ENCODE results near the gene PODNL1.
A peak's percentile ranks its signal among the peaks of the same experiment; 100 is the strongest.

Gene PODNL1

DNA sequence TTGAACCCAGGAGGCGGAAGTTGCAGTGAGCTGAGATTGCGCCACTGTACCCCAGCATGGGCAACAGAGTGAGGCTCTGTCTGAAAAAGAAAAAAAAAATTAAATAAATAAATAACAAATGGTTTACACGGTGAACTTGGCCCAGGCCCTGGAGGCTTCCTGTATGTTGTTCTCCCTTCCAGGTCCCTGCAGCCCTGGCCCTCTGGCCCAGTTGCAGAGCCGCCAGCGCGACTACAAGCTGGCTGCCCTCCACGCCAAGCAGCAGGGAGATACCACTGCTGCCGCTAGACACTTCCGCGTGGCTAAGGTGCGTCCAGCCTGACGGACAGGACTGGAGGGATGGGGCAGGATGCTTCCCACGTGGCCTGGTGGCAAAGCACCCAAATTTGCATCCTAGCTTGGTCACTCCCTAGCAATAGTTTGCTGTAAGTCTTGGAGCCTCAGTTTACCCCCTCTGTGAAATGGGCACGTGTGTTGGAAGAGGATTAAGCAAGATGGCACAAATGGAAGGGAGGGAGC is 20.3 kb downstream of the PODNL1 start:
- WGBS (ENCODE audit: extremely low coverage, insufficient coverage, insufficient read length): no CpG with 5 or more reads among the region's 14 CpGs
- DNase-seq: no peak
- H3K4me3 ChIP-seq (ENCODE audit: low read depth, low read length): peak overlapping the region; percentile 53

DNA sequence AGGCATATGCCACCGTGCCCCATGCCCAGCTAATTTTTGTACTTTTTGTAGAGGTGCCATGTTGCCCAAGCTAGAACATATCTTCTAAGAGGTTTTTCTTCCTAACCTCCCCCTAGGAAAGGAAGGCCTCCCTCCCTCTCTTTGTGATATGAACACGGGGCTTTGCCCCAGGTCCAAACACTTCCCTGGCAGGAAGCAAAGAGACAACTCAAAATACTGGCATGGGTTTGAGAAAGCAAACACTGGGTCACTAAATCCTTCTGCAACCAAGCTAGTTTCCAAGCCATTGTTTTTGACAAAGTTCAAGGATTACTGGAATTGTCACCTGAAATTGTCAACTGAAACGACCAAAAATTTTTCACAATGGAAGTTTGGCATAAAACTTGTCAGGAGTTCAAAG is 23.4 kb downstream of the PODNL1 start:
- no CpG with 5 or more reads among the region's 3 CpGs for WGBS (ENCODE audit: extremely low coverage, insufficient coverage, insufficient read length)
- Histone ChIP-seq H3K9ac (ENCODE audit: low read length) (no peak overlapping the region), H3K36me3 (ENCODE audit: control insufficient read depth in 1 of 2, insufficient read depth in 2 of 2, low read length in 2 of 2) (peaks cover 46 to 47% of the 10 kb centered on the region in 2 experiments), H3K4me1 (ENCODE audit: control insufficient read depth in 1 of 2, insufficient read depth in 2 of 2, low read length in 2 of 2) (no peaks in the 10 kb centered on the region), H4K91ac (ENCODE audit: low read depth, low read length) (no peak overlapping the region), H3K18ac (ENCODE audit: low read length) (no peak overlapping the region), H3K27me3 (ENCODE audit: insufficient read depth, low read length) (no peaks in the 10 kb centered on the region), H3K4me2 (ENCODE audit: low read length) (no peak overlapping the region), H3K4ac (ENCODE audit: low read depth, low read length) (no peak overlapping the region), H2BK5ac (ENCODE audit: low read depth, low read length, poor library complexity) (no peak overlapping the region), H4K12ac (ENCODE audit: low read depth, low read length) (no peak overlapping the region), H2BK120ac (ENCODE audit: insufficient read depth, low read length, poor library complexity) (no peak overlapping the region), H3K14ac (ENCODE audit: low read length) (no peak overlapping the region), H3K79me1 (ENCODE audit: low read length) (no peaks in the 10 kb centered on the region), H3K23ac (ENCODE audit: low read length) (no peak overlapping the region), H4K8ac (ENCODE audit: low read depth, low read length) (no peak overlapping the region), H2AFZ (ENCODE audit: insufficient read depth, low read length, poor library complexity) (no peak overlapping the region), H2BK12ac (ENCODE audit: low read length) (no peak overlapping the region), H3K4me3 (ENCODE audit: low read depth, low read length) (no peak overlapping the region), H3K79me2 (ENCODE audit: control insufficient read depth, insufficient read depth, low read length, poor library complexity) (no peaks in the 10 kb centered on the region), H2AK5ac (ENCODE audit: low read length) (no peak overlapping the region), H3K9me3 (ENCODE audit: insufficient read depth, low read depth, low read length) (peaks cover 4% of the 10 kb centered on the region), H3K27ac (ENCODE audit: low read depth, low read length) (no peak overlapping the region)
- DNase-seq: no peak

More for the DNA sequence above, 20.3 kb downstream of the PODNL1 start:
- no peaks in the 10 kb centered on the region for H3K27me3 ChIP-seq (ENCODE audit: insufficient read depth, low read length)
- H3K79me2 ChIP-seq (ENCODE audit: control insufficient read depth, insufficient read depth, low read length, poor library complexity): no peaks in the 10 kb centered on the region
- H4K91ac ChIP-seq (ENCODE audit: low read depth, low read length): no peak overlapping the region
- no peak overlapping the region for H4K12ac ChIP-seq (ENCODE audit: low read depth, low read length)
- no peak overlapping the region for H3K23ac ChIP-seq (ENCODE audit: low read length)
- no peak overlapping the region for H3K4ac ChIP-seq (ENCODE audit: low read depth, low read length)
- no peaks in the 10 kb centered on the region for H3K4me1 ChIP-seq (ENCODE audit: control insufficient read depth in 1 of 2, insufficient read depth in 2 of 2, low read length in 2 of 2)
- H2BK5ac ChIP-seq (ENCODE audit: low read depth, low read length, poor library complexity): no peak overlapping the region
- no peak overlapping the region for H2BK120ac ChIP-seq (ENCODE audit: insufficient read depth, low read length, poor library complexity)
- H3K27ac ChIP-seq (ENCODE audit: low read depth, low read length): no peak overlapping the region
- no peak overlapping the region for H3K18ac ChIP-seq (ENCODE audit: low read length)
- no peak overlapping the region for H2BK12ac ChIP-seq (ENCODE audit: low read length)
- H3K4me2 ChIP-seq (ENCODE audit: low read length): no peak overlapping the region
- peak overlapping the region; percentile 19 for H3K9ac ChIP-seq (ENCODE audit: low read length)
- peaks cover 10% of the 10 kb centered on the region for H3K9me3 ChIP-seq (ENCODE audit: insufficient read depth, low read depth, low read length)
- H4K8ac ChIP-seq (ENCODE audit: low read depth, low read length): no peak overlapping the region
- H3K36me3 ChIP-seq (ENCODE audit: control insufficient read depth in 1 of 2, insufficient read depth in 2 of 2, low read length in 2 of 2): peaks cover 45 to 63% of the 10 kb centered on the region in 2 experiments
- H2AK5ac ChIP-seq (ENCODE audit: low read length): no peak overlapping the region
- H2AFZ ChIP-seq (ENCODE audit: insufficient read depth, low read length, poor library complexity): no peak overlapping the region
- no peaks in the 10 kb centered on the region for H3K79me1 ChIP-seq (ENCODE audit: low read length)
- H3K14ac ChIP-seq (ENCODE audit: low read length): no peak overlapping the region

DNA sequence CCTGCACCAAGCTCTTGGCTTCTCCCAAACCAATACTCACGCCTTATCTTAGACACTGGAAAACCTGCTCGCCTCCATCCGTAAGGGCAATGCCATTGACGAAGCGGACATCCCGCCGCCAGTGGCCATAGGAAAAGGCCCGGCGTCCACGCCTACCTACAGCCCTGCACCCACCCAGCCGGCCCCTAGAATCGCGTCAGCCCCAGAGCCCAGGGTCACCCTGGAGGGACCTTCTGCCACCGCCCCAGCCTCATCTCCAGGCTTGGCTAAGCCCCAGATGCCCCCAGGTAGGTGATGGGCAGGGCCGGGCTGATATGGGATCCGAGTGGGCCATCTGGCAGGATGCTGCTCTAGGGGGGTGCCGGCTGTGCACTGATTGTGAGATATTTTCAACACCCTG is 24.9 kb downstream of the PODNL1 start:
- Histone ChIP-seq H2BK120ac (ENCODE audit: insufficient read depth, low read length, poor library complexity) (no peak overlapping the region), H2BK5ac (ENCODE audit: low read depth, low read length, poor library complexity) (no peak overlapping the region), H4K91ac (ENCODE audit: low read depth, low read length) (no peak overlapping the region), H2BK12ac (ENCODE audit: low read length) (no peak overlapping the region), H4K8ac (ENCODE audit: low read depth, low read length) (no peak overlapping the region), H3K27me3 (ENCODE audit: insufficient read depth, low read length) (no peaks in the 10 kb centered on the region), H3K18ac (ENCODE audit: low read length) (no peak overlapping the region), H3K9me3 (ENCODE audit: insufficient read depth, low read depth, low read length) (no peaks in the 10 kb centered on the region), H2AFZ (ENCODE audit: insufficient read depth, low read length, poor library complexity) (no peak overlapping the region), H3K4me3 (ENCODE audit: low read depth, low read length) (no peak overlapping the region), H3K4ac (ENCODE audit: low read depth, low read length) (no peak overlapping the region), H3K4me2 (ENCODE audit: low read length) (no peak overlapping the region), H3K4me1 (ENCODE audit: control insufficient read depth in 1 of 2, insufficient read depth in 2 of 2, low read length in 2 of 2) (no peaks in the 10 kb centered on the region), H3K79me1 (ENCODE audit: low read length) (no peaks in the 10 kb centered on the region), H2AK5ac (ENCODE audit: low read length) (no peak overlapping the region), H3K79me2 (ENCODE audit: control insufficient read depth, insufficient read depth, low read length, poor library complexity) (no peaks in the 10 kb centered on the region), H3K23ac (ENCODE audit: low read length) (no peak overlapping the region), H3K36me3 (ENCODE audit: control insufficient read depth in 1 of 2, insufficient read depth in 2 of 2, low read length in 2 of 2) (peaks cover 36 to 40% of the 10 kb centered on the region in 2 experiments), H3K14ac (ENCODE audit: low read length) (no peak overlapping the region), H3K9ac (ENCODE audit: low read length) (no peak overlapping the region), H4K12ac (ENCODE audit: low read depth, low read length) (no peak overlapping the region), H3K27ac (ENCODE audit: low read depth, low read length) (no peak overlapping the region)
- no peak for DNase-seq
- WGBS (ENCODE audit: extremely low coverage, insufficient coverage, insufficient read length): no CpG with 5 or more reads among the region's 17 CpGs

DNA sequence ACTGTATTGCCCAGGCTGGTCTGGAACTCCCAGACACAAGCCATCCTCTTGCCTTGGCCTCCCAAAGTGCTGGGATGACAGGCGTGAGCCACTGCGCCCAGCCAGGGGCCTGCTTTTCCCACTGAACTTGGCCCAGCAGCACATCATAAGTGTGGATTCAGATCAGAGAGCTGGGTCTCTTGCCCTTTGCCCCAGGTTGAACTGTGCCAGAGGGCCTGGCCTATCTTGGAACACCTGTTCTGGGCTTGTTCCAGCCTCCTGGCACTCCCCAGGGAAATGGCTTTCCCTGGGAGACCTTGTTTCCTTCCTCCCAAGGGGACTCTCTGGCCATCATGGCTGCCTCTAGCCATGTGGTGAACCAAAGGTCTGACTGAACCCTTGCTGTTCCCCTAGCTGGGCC is 28.8 kb downstream of the PODNL1 start:
- H3K4me2 ChIP-seq (ENCODE audit: low read length): no peak overlapping the region
- no peak overlapping the region for H2BK120ac ChIP-seq (ENCODE audit: insufficient read depth, low read length, poor library complexity)
- H3K23ac ChIP-seq (ENCODE audit: low read length): no peak overlapping the region
- H4K91ac ChIP-seq (ENCODE audit: low read depth, low read length): no peak overlapping the region
- H2BK12ac ChIP-seq (ENCODE audit: low read length): no peak overlapping the region
- no peak overlapping the region for H4K8ac ChIP-seq (ENCODE audit: low read depth, low read length)
- no peak overlapping the region for H3K18ac ChIP-seq (ENCODE audit: low read length)
- H2AK5ac ChIP-seq (ENCODE audit: low read length): no peak overlapping the region
- peaks cover 3 to 8% of the 10 kb centered on the region in 2 experiments for H3K4me1 ChIP-seq (ENCODE audit: control insufficient read depth in 1 of 2, insufficient read depth in 2 of 2, low read length in 2 of 2)
- no peak overlapping the region for H3K14ac ChIP-seq (ENCODE audit: low read length)
- no peak for DNase-seq
- H2BK5ac ChIP-seq (ENCODE audit: low read depth, low read length, poor library complexity): no peak overlapping the region
- no peak overlapping the region for H4K12ac ChIP-seq (ENCODE audit: low read depth, low read length)
- no CpG with 5 or more reads among the region's 2 CpGs for WGBS (ENCODE audit: extremely low coverage, insufficient coverage, insufficient read length)
- H3K27me3 ChIP-seq (ENCODE audit: insufficient read depth, low read length): no peaks in the 10 kb centered on the region
- no peaks in the 10 kb centered on the region for H3K9me3 ChIP-seq (ENCODE audit: insufficient read depth, low read depth, low read length)
- H3K27ac ChIP-seq (ENCODE audit: low read depth, low read length): no peak overlapping the region
- H3K4me3 ChIP-seq (ENCODE audit: low read depth, low read length): no peak overlapping the region
- peaks cover 18 to 24% of the 10 kb centered on the region in 2 experiments for H3K36me3 ChIP-seq (ENCODE audit: control insufficient read depth in 1 of 2, insufficient read depth in 2 of 2, low read length in 2 of 2)
- H2AFZ ChIP-seq (ENCODE audit: insufficient read depth, low read length, poor library complexity): no peak overlapping the region
- peaks cover 5% of the 10 kb centered on the region for H3K79me2 ChIP-seq (ENCODE audit: control insufficient read depth, insufficient read depth, low read length, poor library complexity)
- peaks cover 5% of the 10 kb centered on the region for H3K79me1 ChIP-seq (ENCODE audit: low read length)
- no peak overlapping the region for H3K4ac ChIP-seq (ENCODE audit: low read depth, low read length)
- H3K9ac ChIP-seq (ENCODE audit: low read length): no peak overlapping the region
